ENCODE data around the gene RIIAD1.
A peak's percentile ranks its signal among the peaks of the same experiment; 100 is the strongest.
"Not testable (repeated sequence)": the region's sequence is repeated elsewhere in the genome, so short reads cannot be mapped to it uniquely, and the experiment has no call there.

Gene RIIAD1

GRCh38 chr1:151729966-151730291 is 8.6 kb downstream of the RIIAD1 start:
- no peak for DNase-seq (ENCODE audit: low read depth in 2 of 2, low spot score in 1 of 2)

- no peak for DNase-seq (ENCODE audit: low read depth in 2 of 2, low spot score in 1 of 2)
Observed at GRCh38 chr1:151733126-151733525, 11.8 kb downstream of the RIIAD1 start.

GRCh38 chr1:151733995-151734394 is 12.7 kb downstream of the RIIAD1 start:
- DNase-seq (ENCODE audit: low read depth in 2 of 2, low spot score in 1 of 2), result not testable (repeated sequence)

- DNase-seq (ENCODE audit: low read depth in 2 of 2, low spot score in 1 of 2), result no peak
Observed at GRCh38 chr1:151737026-151737425, 15.7 kb downstream of the RIIAD1 start.

- DNase-seq (ENCODE audit: low read depth in 2 of 2, low spot score in 1 of 2), result no peak
Observed at GRCh38 chr1:151737479-151737878, 16.2 kb downstream of the RIIAD1 start.

- DNase-seq (ENCODE audit: low read depth in 2 of 2, low spot score in 1 of 2), result no peak
Observed at GRCh38 chr1:151739590-151740355, 18.5 kb downstream of the RIIAD1 start.

- no peak for DNase-seq (ENCODE audit: low read depth in 2 of 2, low spot score in 1 of 2)
Observed at GRCh38 chr1:151741516-151741915, 20.2 kb downstream of the RIIAD1 start.

- DNase-seq (ENCODE audit: low read depth in 2 of 2, low spot score in 1 of 2), result no peak
Observed at GRCh38 chr1:151756291-151756690, 35.0 kb downstream of the RIIAD1 start.

- no peak for DNase-seq (ENCODE audit: low read depth in 2 of 2, low spot score in 1 of 2)
Observed at GRCh38 chr1:151759241-151759640, 37.9 kb downstream of the RIIAD1 start.

GRCh38 chr1:151760597-151761385 is 39.5 kb downstream of the RIIAD1 start:
- no peak for DNase-seq (ENCODE audit: low read depth in 2 of 2, low spot score in 1 of 2)

GRCh38 chr1:151762941-151763921 is 41.9 kb downstream of the RIIAD1 start, which contains the start of gene MRPL9:
TSS of gene MRPL9 (minus strand) at chr1:151763496. CDS start at chr1:151763479, 17 bp downstream.
- peak; percentile 66 for DNase-seq (ENCODE audit: low read depth in 2 of 2, low spot score in 1 of 2)

- no peak for DNase-seq (ENCODE audit: low read depth in 2 of 2, low spot score in 1 of 2)
Observed at GRCh38 chr1:151763990-151764389, 42.7 kb downstream of the RIIAD1 start.

- not testable (repeated sequence) for DNase-seq (ENCODE audit: low read depth in 2 of 2, low spot score in 1 of 2)
Observed at GRCh38 chr1:151768351-151769066, 47.2 kb downstream of the RIIAD1 start.

GRCh38 chr1:151769270-151769669 is 47.9 kb downstream of the RIIAD1 start:
- DNase-seq (ENCODE audit: low read depth in 2 of 2, low spot score in 1 of 2), result not testable (repeated sequence)

GRCh38 chr1:151773702-151774101 is 52.4 kb downstream of the RIIAD1 start:
- no peak for DNase-seq (ENCODE audit: low read depth in 2 of 2, low spot score in 1 of 2)

- DNase-seq (ENCODE audit: low read depth in 2 of 2, low spot score in 1 of 2), result no peak
Observed at GRCh38 chr1:151774256-151774922, 53.1 kb downstream of the RIIAD1 start.

GRCh38 chr1:151775894-151776664 is 54.8 kb downstream of the RIIAD1 start:
- DNase-seq (ENCODE audit: low read depth in 2 of 2, low spot score in 1 of 2), result no peak

GRCh38 chr1:151776665-151777062 is 55.3 kb downstream of the RIIAD1 start:
- DNase-seq (ENCODE audit: low read depth in 2 of 2, low spot score in 1 of 2), result no peak

- DNase-seq (ENCODE audit: low read depth in 2 of 2, low spot score in 1 of 2), result no peak
Observed at GRCh38 chr1:151777317-151777716, 56.0 kb downstream of the RIIAD1 start.
